ENCODE measurements around the gene PDE8A. TPM values are rescaled to one million over a fixed set of nuclear protein-coding genes. Genes with fewer than 3 reads are reported as not detected.
A peak's percentile ranks its signal among the peaks of the same experiment; 100 is the strongest.
"Not testable (repeated sequence)": the region's sequence is repeated elsewhere in the genome, so short reads cannot be mapped to it uniquely, and the experiment has no call there.

PDE8A gene
- total RNA-seq, 1 experiment from 2014 or later = 13.0 TPM

- no peak for DNase-seq (ENCODE audit: low read depth)
Observed at GRCh38 chr15:84960391-84961113, 21.1 kb upstream of the PDE8A start.

DNA sequence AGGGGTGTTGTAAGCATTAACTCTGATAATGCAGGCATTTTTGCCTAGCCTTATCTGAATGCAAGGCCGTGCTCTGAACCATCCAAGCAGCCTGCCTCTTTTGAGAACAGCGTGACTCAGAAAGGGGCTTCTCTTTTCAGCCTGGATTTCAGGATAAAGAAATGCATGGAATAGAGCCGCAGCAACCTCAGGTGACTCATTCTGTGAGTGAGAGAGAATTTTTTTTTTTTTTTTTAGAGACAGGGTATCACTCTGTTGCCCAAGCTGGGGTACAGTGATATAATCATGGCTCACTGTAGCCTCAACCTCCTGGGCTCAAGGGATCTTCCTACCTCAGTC lies 20.6 kb upstream of the PDE8A start:
- DNase-seq (ENCODE audit: low read depth) = peak; percentile 80

- peak; percentile 28 for DNase-seq (ENCODE audit: low read depth)
Observed at GRCh38 chr15:84961707-84962106, 19.9 kb upstream of the PDE8A start.

DNA sequence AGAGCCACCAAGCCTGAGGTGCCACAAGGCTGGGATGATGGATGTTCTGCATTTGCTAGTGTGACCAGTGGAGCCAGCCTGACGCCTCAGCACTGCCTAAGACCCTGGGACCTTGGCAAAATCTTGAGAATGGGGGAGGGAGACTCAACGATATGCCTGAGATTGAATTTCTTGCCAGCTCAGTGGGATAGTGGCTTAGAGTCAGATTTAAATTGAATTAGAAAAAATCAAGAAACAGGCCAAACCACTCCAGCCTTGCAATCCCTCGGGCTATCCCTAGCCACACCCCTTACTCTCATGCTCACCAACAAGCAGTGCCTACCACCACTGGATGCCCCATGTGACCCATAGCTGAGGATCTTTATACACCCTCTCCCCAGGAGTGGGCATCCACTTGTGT lies 18.7 kb upstream of the PDE8A start:
- DNase-seq (ENCODE audit: low read depth) = no peak

DNA sequence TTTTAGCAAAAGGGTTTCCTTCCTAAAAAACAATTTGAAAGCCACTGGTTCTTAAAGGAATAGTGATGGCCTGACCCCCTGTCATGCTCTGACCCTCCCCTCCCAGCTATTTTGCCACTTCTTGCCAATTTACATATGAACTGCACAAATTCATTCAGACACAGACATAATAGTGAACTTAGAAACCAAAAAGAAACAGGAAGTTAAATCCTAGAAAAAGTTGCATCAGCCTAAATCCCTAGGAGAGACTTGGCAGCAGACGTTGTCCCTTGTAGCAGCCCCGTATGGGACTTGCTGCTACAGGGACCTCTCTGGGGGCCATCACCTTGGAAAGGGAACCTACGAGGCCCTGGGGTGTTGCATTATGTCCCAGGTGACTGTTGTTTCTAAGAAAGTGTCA lies 14.3 kb upstream of the PDE8A start:
- no peak for DNase-seq (ENCODE audit: low read depth)

- DNase-seq (ENCODE audit: low read depth) = no peak
Observed at GRCh38 chr15:84968301-84968700, 13.4 kb upstream of the PDE8A start.

DNA sequence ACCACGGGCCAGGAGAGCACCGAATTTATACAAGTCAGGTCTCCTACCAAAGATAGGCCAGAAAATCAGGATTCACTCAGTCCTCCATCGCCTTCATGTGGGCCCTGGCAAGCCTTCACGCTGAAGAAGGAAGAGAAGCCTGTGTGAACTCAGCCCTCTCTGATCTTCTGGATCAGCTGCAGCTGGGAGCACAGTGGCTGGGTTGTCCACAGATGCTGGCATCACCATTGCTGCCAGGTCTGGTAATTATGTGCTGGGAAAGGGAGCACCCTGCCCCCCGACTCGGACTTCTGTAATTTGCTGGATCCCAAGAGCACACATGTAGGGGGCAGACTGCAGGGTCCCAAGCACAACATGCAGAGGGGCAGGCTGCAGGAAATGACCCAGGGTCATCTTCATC lies 12.4 kb upstream of the PDE8A start:
- no peak for DNase-seq (ENCODE audit: low read depth)

DNA sequence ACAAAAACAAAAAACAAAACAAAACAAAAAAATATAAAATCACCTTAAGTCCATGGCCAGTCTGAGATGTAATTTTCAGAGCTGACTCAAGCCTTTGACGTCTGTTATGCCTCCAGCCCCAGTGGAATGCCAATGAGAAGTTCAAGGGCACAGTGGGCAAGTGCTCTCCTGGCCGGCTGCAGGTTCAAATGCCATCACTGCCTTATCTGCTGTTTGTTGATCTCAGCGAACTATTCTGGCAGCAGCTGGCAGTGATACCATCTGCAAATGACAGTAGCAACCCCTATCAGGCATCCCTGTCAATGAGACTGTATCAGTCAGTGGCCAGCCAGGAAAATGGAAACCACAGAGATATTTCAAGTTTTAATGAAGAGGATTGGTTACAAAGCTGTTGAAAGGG lies 10.8 kb upstream of the PDE8A start:
- DNase-seq (ENCODE audit: low read depth) = no peak

GRCh38 chr15:84973492-84974460 lies 7.9 kb upstream of the PDE8A start:
- peak; percentile 30 for DNase-seq (ENCODE audit: low read depth)

- DNase-seq (ENCODE audit: low read depth) = no peak
Observed at GRCh38 chr15:84975871-84976351, 5.7 kb upstream of the PDE8A start.

- DNase-seq (ENCODE audit: low read depth) = no peak
Observed at GRCh38 chr15:84976746-84977345, 4.8 kb upstream of the PDE8A start.

GRCh38 chr15:84979651-84980050 lies 2.0 kb upstream of the PDE8A start:
- no peak for DNase-seq (ENCODE audit: low read depth)

DNA sequence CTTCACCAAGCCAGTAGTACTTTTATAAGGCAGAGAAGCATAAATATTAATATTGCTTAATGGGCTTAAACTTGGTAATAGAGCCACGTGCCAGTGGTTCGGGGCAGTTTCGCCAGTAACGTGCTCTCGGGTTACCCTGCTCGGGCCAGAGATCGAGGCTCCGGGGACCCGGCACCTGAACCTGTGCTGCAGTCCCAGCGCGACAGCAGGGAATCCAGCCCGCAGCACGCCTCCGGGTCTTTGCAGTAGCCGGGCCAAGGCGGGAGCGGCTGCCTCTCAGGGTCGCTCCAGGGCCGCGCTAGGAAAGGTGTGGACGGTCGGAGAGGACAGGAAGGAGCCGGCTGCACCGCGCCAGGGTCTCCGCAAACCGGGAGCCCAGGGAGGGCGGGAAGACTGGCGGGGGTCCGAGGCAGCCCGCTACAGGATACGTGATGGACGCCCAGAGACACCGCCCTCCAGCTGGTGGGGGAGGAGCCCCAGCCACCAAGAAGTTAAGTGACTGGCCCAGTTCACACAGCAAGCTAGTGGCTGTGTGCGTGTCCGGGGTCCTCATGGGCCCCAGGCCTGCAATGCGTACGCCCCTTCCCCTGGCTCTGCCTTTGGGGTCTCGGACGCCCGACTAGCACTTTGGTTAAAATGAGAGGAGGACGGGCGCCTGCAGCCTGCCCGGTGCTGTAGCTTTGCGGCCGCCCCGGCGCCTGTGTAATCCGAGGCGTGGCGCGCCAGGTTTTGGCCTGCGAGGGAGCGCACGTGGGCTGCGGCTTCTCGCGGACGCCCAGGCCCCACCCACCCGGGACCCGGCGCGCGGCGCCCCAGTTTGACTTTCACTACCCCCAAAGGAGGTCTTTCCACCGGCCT lies 1.2 kb upstream of the PDE8A start:
- peak; percentile 71 for DNase-seq (ENCODE audit: low read depth)

- DNase-seq (ENCODE audit: low read depth) = peak; percentile 95
Observed at GRCh38 chr15:84981054-84981710, 474 bp upstream of the PDE8A start.

- no peak for DNase-seq (ENCODE audit: low read depth)
Observed at GRCh38 chr15:84982301-84982920, 755 bp downstream of the PDE8A start.

DNA sequence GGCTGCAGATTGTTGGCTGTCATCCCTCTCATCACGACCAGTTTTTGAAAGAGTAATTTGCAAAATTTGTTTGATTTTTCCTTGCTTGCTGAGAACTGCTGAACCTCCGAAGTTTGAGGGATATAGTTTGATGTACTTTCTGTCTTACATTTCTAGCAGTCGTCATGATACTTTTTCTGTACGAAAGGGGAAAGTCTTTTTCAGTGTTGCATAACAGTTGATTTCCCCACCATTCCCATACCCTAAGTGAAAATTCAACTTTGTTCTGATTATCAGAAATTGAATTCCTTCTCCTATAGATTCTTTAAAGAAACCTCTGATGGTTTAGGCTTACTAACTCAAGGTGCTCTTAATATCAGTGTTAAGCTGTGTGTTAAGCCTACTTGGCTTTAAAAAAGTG lies 1.6 kb downstream of the PDE8A start:
- DNase-seq (ENCODE audit: low read depth) = no peak

DNA sequence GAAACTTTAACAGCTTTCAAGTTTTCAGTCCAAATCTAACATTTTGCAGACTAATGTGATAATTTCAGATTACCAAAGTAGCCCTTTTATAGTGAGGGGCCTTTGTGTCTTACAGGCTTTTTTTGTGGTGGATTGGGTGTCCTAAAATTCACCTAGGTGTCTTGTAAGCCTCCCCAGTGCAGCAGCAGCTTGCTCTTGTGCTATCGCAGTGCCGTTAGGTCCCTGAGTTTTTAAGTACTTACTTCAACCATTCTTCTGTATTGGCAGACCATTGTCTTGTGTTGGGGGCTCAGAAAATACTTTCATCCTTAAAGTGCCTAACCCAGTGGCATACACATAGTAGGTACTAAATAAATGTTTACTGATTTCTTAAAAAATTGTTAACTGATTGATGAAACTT lies 2.1 kb downstream of the PDE8A start:
- DNase-seq (ENCODE audit: low read depth) = no peak

DNA sequence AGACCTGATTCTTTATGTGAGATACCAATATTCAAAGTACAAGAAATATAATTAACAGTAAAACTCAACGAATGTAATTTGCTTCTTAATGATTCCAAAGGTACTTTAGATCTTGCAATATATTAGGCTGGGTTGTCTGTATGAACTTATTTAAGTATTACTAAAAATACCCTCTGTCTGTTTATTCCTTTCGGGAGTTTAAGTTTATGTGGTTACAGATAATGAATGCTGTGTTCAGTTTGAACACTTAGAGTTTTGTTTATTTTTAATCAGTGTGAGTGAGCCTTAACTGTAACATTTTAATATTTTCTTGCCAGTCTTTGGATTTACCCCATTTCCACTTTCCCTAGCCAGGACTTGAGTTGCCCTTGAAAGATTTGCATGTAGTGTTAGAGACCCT lies 3.5 kb downstream of the PDE8A start:
- no peak for DNase-seq (ENCODE audit: low read depth)

DNA sequence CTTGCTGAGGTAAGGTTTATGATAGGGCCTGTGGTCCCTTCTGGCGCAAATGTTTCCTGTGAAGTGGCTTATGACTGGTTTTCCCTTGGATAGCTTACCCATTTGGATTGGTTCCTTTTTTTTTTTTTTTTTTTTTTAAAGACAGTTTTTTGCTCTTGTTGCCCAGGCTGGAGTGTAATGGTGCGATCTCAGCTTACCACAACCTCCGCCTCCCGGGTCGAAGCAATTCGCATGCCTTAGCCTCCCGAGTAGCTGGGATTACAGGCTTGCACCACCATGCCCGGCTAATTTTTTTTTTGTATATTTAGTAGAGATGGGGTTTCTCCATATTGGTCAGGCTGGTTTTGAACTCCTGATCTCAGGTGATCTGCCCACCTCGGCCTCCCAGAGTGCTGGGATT lies 5.7 kb downstream of the PDE8A start:
- not testable (repeated sequence) for DNase-seq (ENCODE audit: low read depth)

- DNase-seq (ENCODE audit: low read depth) = no peak
Observed at GRCh38 chr15:84987949-84988624, 6.4 kb downstream of the PDE8A start.
